ENCODE results near the gene INSC.

The INSC gene

GRCh38 chr11:15097411-15097810 is 17.3 kb upstream of the INSC start:
- no peak overlapping the region for H3K4me3 ChIP-seq (replicated peaks; ENCODE audit: low read depth, low read length)
- DNase-seq (ENCODE audit: low read depth): no peak
- TF ChIP-seq CTCF (IDR thresholded peaks at IDR 0.05; ENCODE audit: low read length, missing control alignments): no peak

GRCh38 chr11:15099267-15099666 is 15.5 kb upstream of the INSC start:
- H3K4me3 ChIP-seq (replicated peaks; ENCODE audit: low read depth, low read length): no peak overlapping the region
- DNase-seq (ENCODE audit: low read depth): no peak
- TF ChIP-seq CTCF (IDR thresholded peaks at IDR 0.05; ENCODE audit: low read length, missing control alignments): no peak

- peak; percentile 81 for DNase-seq (ENCODE audit: low read depth)
- H3K4me3 ChIP-seq (replicated peaks; ENCODE audit: low read depth, low read length): no peak overlapping the region
- peak; percentile 98 for TF ChIP-seq CTCF (IDR thresholded peaks at IDR 0.05; ENCODE audit: low read length, missing control alignments)
Measured at GRCh38 chr11:15101072-15101709, 13.5 kb upstream of the INSC start.

GRCh38 chr11:15104166-15104565 is 10.6 kb upstream of the INSC start:
- DNase-seq (ENCODE audit: low read depth): no peak
- H3K4me3 ChIP-seq (replicated peaks; ENCODE audit: low read depth, low read length): no peak overlapping the region
- TF ChIP-seq CTCF (IDR thresholded peaks at IDR 0.05; ENCODE audit: low read length, missing control alignments): no peak

- DNase-seq (ENCODE audit: low read depth): peak; percentile 50
- no peak overlapping the region for H3K4me3 ChIP-seq (replicated peaks; ENCODE audit: low read depth, low read length)
- TF ChIP-seq CTCF (IDR thresholded peaks at IDR 0.05; ENCODE audit: low read length, missing control alignments): no peak
Measured at GRCh38 chr11:15106201-15106965, 8.3 kb upstream of the INSC start.

GRCh38 chr11:15107730-15108515 is 6.8 kb upstream of the INSC start:
- H3K4me3 ChIP-seq (replicated peaks; ENCODE audit: low read depth, low read length): no peak overlapping the region
- TF ChIP-seq CTCF (IDR thresholded peaks at IDR 0.05; ENCODE audit: low read length, missing control alignments): no peak
- DNase-seq (ENCODE audit: low read depth): no peak
